NK-92 treated with Interleukin-12 subunit alpha and Interleukin-12 subunit beta, amount 100 ng/mL, for 24 hours (cell line): ENCODE data around the gene TTLL4.
A peak's percentile ranks its signal among the peaks of the same experiment; 100 is the strongest.
"Not testable (repeated sequence)": the region's sequence is repeated elsewhere in the genome, so short reads cannot be mapped to it uniquely, and the experiment has no call there.

Source experiments
- DNase-seq: peaks from one replicate; lab custom pipeline; 2025; lab: John Stamatoyannopoulos, UW

TTLL4 gene, protein sequence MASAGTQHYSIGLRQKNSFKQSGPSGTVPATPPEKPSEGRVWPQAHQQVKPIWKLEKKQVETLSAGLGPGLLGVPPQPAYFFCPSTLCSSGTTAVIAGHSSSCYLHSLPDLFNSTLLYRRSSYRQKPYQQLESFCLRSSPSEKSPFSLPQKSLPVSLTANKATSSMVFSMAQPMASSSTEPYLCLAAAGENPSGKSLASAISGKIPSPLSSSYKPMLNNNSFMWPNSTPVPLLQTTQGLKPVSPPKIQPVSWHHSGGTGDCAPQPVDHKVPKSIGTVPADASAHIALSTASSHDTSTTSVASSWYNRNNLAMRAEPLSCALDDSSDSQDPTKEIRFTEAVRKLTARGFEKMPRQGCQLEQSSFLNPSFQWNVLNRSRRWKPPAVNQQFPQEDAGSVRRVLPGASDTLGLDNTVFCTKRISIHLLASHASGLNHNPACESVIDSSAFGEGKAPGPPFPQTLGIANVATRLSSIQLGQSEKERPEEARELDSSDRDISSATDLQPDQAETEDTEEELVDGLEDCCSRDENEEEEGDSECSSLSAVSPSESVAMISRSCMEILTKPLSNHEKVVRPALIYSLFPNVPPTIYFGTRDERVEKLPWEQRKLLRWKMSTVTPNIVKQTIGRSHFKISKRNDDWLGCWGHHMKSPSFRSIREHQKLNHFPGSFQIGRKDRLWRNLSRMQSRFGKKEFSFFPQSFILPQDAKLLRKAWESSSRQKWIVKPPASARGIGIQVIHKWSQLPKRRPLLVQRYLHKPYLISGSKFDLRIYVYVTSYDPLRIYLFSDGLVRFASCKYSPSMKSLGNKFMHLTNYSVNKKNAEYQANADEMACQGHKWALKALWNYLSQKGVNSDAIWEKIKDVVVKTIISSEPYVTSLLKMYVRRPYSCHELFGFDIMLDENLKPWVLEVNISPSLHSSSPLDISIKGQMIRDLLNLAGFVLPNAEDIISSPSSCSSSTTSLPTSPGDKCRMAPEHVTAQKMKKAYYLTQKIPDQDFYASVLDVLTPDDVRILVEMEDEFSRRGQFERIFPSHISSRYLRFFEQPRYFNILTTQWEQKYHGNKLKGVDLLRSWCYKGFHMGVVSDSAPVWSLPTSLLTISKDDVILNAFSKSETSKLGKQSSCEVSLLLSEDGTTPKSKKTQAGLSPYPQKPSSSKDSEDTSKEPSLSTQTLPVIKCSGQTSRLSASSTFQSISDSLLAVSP

DNA sequence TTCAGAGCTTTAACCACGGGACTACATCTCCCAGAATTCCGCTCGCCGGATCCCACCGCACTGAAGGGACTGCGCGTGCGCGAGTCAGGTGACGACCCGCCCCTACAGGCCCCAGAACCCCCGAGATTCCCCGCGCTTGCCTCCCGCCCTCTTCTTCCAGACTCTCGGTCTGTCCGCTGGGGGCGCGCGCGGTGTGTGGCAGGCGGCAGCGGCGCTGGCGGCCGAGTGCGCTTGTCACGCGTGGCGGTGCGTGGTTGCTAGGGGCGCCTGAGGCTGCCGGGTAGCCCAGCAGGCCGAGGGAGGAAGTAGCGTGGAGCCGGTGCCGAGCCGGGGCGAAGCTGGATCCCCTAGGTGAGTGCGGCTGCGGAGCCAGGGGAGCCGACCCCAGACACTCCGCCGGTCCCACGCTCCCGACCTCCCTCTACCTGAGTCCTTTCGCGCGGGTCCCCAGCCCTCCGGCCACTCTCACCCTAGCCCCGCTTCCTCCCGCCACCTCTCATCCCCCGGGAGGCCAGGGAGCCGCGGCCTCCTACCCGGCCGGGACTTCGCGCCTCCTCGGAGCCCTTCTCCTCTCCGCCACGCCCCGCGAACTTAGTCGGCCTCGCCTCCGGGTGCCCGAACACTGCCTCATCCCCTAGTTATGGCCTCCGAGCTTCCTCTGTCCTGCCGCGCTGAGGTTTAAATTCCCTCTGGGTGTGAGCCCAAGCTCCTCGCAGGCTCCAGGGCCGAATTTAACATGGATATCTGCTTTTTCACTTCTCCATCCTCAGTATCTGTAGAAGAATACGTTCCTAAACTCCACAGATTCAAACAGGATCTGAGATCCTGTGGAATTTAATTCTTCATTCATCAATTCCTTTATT, at the start of gene TTLL4:
Gene TTLL4 (plus strand): TSS at position 149 of the 863 bp plus-strand sequence. CDS start 26,842 bp downstream, outside the sequence.
- peak; percentile 99 for DNase-seq

DNA sequence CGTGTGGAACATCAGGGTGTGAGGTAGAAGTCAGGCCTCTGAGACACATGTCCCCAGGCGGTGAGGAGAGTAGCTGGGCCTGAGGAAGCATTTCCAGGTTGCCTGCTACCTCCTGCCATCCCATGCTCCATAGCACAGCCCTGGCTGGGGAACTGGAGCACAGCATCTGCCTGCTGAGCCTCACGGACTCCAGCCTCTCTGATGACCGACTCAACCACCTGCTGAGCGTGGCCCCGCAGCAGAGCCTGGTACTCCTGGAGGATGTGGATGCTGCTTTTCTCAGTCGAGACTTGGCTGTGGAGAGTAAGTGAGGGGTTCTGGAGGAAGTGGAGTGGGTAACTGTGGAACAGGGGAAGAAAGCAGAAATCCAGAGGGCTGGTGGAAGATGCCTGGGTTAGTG, 48.3 kb upstream of the TTLL4 start:
- no peak for DNase-seq

DNA sequence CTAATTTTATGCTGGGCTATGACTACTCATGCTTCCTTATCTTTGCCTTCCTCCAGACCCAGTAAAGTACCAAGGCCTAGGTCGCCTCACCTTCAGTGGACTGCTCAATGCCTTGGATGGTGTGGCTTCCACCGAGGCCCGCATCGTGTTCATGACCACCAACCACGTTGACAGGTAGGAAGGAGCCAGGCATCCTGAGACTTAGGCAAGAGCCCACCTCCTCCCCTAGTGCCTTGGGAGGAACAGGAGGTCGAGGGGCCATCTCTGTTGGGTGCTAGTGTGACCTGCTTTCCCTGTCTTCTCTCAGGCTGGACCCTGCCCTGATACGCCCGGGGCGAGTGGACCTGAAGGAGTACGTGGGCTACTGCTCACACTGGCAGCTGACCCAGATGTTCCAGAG, 47.8 kb upstream of the TTLL4 start:
- DNase-seq, result no peak

DNA sequence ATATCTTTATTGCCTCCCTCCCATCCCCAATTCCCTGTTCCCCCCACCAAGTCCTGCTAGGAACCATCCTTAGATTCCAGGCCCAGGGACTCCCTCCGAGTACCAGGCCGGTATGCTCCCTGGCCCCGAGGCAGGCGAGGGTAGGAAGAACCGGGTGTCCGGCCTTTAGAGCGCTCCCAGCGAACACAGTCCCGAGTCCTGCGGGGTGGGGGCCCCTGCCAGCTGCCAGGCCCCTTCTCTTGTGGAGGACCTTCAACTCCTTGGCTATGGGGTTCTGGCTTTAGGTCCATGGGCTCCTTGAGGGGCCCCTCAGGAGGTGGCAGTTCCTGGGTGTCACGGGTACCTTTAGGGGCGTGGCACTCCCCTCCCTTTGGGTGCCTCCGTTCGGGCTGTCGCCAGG, 46.7 kb upstream of the TTLL4 start:
- DNase-seq, result no peak

DNA sequence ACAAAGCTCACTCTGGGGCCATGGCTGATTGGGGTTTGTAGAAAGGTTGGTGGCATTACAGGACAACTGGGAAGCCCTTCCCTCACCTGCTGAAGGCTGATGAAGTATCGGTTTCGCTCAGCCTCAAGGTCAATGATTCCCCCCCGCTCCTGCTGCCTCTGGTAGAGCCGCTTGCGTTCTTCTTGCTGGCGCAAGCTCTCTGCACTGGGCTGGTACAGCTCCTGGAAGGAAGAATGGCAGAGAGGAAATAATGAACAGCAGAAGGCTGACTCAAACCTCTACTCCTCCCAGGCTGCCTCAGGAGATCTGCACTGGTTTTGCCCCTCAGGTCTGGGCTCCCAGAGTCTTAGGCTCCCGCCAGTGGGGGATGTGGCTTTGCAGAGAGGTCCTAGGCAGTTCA, 46.0 kb upstream of the TTLL4 start:
- no peak for DNase-seq

DNA sequence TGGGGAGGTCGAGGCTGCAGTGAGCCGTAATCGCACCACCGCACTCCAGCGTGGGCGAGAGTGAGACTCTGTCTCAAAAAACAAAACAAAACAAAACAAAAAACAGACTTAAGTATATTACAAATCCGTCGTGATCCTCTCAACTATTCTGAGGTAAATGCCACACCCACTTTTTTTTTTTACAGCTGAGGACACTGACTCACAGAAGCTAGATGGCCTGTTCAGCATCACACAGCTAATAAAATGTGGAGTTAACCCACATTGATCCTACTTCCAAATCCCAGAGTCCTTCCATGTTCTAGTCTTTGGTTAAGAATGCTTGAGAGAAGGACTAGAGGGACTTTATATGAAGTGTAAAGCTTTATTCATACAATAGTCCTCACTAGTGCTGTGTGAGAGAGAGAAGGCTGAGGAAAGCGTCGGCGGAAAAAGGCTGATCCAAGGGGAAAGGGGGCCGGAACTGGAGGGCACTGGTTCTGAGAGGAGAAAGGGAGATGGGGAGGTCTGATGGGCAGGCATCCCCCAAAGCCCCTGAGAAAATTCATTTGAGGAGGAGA, 39.5 kb upstream of the TTLL4 start:
- no peak for DNase-seq

DNA sequence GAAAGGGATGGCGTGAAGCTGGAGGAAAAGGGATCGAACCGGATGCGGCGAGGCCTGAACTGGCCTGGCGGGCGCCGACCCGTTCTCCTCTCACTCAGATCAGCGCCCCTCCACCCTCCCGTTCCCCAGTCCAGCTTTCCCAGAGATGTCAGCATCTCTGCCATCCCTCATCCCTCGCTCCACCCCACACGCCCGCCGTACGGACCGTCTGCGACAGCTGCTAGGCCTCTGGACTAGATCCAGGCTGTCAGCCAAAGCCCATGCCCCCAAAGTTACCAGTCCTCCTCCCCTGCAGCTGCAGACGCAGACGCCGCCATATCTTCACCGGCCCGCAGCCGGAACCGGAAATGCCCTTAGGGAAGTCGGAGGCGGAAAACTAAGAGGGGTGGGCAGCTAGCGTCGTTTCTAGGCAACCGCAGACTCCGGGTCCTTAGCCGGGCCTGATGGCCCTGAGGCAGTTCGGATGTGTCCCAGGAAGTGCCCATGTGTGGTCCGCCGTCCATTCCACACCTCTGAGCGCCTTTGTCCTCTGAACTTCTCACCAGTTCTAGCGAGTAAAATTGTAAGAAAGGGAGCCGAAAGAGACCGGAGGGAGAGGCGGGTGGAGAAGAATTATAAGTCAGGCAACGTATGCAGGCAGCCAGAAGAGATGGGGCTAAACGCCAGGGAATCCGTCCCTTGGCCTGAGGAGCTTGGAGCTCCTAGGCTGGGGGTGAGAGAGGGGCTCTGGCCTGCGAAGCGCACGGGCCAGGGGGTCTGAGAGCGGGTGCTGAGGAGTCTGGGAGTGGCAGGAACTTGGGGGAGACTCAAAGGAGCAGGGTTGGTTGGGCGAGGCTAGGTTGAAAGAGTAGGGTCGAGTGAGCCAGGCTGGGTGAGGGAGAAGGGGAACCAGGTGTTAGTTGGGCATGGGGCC, 38.7 kb upstream of the TTLL4 start, which contains the start of the genes RNF25 and STK36:
Gene RNF25 (minus strand): TSS at position 349 of the 913 bp plus-strand sequence. CDS start 32 bp downstream, at position 317.
Gene STK36 (plus strand): TSS at position 433 of the 913 bp plus-strand sequence. CDS start 744 bp downstream, outside the sequence.
- peak; percentile 77 for DNase-seq

DNA sequence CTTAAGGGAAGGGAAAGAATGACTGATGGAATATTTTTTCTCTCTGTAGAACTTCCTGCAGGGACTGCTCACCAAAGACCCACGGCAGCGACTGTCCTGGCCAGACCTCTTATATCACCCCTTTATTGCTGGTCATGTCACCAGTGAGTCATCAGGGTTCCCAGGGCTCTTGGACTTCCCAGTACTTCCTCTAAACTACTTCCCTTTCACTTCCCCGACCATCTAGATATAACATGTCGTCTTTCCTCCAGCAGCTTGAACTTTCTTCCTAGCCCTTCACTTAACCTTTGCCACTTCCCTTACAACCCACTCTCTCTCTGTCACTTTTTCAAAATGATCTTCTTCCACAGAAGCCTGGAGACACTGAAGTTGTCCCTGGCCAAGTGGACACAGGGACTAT, 31.5 kb upstream of the TTLL4 start:
- DNase-seq, result no peak

DNA sequence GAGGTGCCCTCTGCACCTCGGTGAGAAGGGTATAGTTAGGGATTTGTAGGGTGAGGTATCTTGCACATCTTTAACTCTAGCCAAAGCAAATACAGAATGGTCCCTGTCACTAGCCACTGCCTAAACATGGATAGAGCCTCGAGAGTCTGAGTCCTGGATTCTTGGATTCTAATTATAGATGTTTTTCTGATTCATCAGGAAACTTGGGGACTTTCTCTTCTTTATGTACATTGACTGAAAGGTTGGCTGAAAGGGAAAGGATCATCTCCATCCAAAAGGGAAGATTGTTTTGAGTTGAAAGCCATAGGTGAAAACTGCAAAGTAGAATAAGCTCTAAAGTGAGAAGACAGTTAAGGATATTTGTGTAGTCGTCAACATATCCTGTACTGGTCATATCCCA, 30.6 kb upstream of the TTLL4 start:
- DNase-seq, result no peak

DNA sequence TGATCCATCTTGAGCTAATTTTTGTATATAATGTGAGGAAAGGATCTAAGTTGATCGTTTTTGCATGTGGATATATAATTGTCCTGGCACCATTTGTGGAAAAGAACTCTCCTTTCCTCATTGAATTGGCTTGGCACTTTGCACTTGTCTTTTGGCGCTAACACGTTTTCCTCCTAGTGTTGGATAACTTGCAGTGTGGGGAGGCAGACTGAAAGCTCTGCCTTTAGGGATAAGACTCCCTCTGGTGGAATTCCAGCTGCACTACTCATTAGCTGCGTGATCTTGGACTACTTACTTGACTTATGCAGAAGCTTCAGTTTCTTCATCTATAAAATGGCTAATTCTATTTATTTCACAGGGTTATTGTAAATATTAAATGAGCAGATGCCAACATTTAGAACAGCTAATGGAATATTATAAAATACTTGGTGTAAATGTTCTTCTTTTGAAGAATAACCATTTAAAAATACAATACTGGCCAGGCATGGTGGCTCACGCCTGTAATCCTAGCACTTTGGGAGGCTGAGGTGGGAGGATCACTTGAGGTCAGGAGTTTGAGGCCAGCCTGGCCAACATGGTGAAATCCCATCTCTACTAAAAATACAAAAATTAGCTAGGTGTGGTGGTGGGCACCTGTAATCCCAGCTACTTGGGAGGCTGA, 23.1 kb upstream of the TTLL4 start:
- DNase-seq, result not testable (repeated sequence)

DNA sequence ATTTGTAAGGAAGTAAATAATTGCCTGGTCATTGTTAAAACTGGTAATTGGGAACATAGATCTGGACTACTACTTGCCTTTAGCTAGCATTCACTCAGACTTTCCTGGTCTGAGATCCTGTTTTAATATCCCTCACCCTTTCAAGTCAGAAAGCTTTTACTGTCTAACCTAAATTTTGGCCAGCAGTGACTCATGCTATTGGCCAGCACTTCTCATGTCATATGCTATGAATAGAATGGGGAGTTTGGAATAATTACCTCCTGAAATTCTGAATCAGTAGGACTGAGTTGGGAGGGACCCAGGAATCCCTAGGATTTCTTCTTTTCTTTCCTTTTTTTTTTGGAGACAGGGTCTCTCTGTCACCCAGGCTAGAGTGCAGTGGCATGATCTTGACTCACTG, 19.4 kb upstream of the TTLL4 start:
- no peak for DNase-seq

DNA sequence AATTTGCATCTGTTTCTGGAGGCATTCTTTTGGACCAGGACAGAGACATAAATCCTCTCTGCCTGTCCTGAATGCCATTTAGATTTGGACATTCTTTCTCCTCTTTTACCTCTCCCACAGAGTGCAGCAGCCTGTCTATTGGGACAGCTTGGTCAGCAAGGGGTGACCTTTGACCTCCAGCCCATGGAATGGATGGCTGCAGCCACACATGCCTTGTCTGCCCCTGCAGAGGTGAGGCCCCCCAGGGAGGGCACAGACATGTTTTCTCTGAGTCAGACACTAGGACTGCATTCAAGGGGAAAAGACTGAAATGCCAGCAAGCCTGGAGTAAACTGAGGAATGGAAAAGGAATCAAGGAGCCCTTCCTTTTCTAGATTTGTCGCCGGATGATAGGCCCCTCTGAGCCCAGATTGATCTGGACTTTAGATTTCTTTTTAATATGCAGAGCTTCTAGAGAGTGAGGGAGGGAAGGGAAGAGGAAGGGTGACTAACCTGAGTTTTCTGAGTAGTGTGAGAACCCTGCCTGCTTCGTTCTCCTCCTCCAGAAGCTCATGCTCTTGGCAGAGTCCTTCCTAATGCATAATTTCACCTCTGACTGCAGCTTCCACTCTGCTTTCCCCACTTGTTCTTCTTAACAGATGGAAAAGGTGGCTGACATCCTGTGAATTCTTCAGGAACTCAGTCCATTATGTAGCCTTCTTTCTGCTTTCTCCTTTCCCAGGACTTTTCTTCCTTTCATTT, 16.1 kb upstream of the TTLL4 start:
- DNase-seq, result no peak

DNA sequence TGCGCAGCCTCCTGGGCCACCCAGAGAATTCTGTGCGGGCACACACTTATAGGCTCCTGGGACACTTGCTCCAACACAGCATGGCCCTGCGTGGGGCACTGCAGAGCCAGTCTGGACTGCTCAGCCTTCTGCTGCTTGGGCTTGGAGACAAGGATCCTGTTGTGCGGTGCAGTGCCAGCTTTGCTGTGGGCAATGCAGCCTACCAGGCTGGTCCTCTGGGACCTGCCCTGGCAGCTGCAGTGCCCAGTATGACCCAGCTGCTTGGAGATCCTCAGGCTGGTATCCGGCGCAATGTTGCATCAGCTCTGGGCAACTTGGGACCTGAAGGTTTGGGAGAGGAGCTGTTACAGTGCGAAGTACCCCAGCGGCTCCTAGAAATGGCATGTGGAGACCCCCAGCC, 11.8 kb upstream of the TTLL4 start:
- DNase-seq, result no peak

DNA sequence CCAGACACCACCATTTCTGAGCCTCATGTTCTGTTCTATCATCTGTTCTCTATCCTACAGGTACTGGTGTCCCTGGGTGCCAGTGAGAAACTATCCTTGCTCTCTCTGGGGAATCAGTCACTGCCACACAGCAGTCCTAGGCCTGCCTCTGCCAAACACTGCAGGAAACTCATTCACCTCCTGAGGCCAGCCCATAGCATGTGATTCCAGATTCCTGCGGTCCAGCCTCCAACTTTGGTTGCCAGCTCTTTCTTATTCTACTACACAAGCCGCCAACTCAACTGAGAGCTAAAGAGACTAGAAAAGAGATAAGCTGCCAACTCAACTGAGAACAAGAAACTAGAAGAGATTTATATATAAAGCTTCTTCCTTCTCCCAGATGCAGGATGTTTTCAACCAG, 8.8 kb upstream of the TTLL4 start:
- DNase-seq, result no peak

DNA sequence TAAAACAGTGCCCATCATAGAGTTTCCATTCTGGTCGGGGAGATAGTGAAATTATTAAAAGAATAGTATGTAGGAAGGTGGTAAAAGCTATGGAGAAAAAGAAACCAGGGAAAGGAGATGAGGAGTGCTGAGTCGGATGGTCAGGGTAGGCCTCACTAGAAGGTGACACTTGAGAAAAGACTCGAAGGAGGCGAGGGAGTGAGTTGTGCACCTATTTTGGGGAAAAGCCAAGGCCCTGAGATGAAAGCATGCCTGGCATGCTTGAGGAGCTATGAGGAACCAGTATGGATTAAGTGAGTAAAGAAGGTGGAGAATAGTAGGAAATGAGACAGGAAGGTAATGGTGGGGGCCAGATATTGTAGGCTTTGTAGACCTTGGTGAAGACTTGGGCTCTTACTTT, 7.3 kb upstream of the TTLL4 start:
- DNase-seq, result no peak

DNA sequence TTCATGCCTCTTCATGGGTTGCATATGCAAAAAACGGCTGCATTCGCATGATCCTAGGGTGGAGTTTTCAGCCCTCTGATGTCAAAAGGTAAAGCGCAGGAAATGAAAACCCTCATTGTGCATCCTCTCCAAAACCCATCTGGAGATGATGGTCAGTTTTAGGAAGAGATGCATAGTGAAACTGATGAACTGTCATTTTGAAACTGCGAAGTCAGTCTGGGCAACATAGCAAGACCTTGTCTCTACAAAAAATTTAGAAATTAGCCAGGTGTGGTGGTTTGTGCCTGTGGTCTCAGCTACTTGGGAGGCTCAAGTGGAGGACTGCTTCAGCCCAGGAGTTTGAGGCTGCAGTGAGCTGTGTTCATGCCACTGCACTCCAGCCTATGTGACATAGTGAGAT, 2.5 kb upstream of the TTLL4 start:
- no peak for DNase-seq

DNA sequence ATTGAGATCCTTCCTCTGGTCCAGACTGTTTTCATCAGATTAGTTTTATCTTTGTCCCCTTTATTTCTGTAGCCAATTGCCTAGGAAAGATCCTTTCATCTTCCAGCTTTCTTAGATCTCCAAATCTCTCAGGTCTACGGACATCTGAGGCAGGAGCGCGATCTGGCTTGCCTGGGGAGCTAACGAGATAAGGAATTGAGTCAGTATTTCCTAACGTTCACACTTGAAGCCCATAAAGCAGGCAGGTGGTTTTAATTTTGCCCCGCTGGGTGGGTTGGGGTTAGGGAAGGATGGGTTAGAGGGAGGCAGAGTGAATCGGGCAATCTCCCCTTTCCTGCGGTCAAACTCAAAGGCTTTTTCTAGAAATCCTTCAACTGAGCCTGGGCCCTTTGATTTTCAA, 727 bp upstream of the TTLL4 start:
- DNase-seq, result no peak

DNA sequence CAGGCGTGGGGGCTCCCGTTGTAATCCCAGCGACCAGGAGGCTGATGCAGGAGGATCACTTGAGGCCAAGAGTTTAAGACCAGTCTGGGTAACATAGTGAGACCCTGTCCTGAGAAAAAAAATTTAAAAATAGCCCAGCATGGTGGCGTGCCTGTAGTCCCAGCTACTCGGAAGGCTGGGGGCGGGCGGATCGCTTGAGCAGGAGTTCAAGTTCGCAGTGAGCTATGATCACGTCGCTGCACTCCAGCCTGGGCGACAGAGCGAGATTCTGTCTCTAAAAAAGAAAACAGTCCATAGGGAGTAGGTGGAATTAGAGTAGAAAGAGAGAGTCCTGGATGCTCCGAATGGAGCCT, 325 bp upstream of the TTLL4 start:
- no peak for DNase-seq

DNA sequence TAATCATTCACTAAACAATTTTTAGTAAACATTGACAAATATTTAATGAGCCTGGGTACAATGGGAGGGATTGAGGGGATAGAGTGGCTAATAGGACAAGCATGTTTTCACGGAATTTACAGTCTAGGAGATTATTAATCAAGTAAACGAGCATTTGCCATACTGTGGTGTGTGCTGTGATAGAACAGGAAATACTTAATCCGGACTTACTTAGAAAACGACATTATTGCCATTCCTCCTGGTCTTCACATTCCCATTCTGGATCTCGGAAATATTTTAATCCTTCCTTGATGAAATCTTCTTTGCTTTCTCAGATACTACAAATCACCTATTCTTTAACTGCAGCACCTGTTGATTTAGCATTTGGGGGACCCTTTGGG, 905 bp downstream of the TTLL4 start:
- no peak for DNase-seq
